Stimulated activated CD8-positive, alpha-beta memory T cell treated with anti-CD3 and anti-CD28 coated beads, Interleukin-4, amount 100 ng/mL, for 1 hour (primary cell): ENCODE data around the gene TRAF3.

Experiments used
- DNase-seq, 2 donors: peaks; one replicate each; pipeline ENCODE4 v3.0.0-alpha.2; 2020; ENCODE audit warnings: low read depth in 2 of 2, low spot score in 1 of 2

TRAF3 gene

DNA sequence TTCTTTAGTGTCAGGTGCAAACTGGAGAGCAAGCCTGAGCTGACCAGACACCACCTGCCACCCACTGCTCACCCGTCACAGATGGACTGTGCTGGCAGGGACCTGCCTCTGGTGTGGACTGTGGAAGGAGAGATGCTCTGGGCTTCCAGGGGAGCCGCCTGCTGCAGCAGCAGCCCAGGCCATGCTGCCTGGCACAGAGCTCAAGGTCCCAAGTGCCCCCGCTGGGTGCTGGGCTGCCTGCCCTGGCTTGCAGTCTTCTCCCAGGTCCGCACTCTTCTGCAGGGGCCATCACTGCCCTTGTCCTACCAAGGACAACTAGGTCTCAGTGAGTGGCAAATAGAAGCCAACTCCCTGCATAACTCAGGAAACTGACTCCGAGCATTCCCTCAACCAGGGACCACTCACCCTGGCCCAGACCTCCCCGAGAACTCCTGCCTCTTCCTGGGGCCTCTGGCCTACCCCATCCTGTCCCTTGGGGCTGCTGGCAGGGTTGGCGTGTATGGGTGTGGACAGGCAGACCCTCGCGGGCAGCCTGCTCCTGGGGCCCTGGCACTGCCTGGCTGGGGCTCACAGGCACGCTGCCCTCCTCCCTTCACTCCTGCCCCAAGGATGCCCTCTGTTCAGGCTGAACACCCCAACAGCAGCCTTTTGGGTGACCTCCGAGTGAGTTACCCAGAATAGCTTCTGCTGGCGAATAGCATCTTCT lies 154.5 kb downstream of the TRAF3 start:
- no peak for DNase-seq

DNA sequence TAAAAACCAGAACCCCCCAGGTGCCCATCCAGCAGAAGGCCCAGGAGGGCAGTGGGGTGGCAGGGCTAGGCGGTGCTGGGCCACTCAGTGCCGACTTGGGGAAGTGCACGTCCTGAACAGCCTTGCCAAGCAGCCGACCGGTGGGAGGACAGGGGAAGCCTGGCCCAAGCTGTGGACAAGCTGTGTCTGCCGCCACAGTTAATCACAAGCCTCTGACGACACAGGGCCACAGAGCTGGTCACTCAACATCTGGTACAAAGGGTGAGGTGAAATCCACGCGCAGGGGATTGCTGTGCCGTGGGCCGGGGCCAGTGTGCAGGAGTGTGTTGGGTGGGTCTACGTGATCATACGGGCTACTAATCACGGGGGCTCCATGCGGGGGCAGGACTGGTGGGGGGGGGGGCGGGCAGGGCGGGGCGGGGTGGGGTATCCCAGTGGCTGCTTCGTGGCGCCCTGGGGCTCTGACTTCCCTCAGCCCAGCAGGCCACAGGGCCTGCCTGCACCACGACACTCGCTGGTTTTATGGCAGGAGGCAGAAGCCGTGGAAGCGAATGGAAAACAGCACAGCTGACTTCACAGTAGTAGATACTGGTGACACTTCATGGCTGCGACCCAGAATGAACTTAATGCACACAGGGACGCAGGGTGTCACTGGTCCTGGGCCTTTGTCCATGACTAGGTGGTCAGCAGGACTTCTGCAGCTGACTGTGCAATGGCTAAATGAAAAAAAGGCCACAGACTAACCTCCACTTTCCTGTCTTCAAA lies 155.4 kb downstream of the TRAF3 start:
- DNase-seq: no peak

DNA sequence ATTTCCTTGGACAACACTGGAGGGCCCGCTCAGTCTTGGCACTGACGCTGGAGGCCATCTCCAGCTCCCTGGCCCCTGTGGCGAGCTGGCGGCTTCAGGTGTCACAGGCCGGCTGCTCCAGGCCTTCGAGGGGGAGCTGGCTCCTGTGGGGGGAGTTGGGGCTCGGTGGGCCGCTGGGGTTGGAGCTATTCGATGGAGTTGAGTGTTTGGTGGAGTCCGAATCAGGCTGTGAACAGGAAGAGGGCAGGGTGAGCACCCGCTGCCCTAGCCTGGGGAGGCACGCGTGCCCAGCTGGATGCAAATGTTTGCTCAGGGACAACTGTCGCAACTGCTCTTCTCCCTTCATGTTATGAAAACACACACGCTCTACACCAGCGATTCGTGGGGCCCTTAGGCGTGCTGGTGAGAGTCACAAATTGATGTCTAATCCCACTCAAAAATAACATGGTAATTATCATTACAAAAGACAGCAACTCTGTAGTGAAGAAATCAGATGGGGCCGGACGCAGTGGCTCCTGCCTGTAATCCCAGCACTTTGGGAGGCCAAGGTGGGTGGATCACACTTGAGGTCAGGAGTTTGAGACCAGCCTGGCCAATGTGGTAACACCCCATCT lies 156.5 kb downstream of the TRAF3 start:
- DNase-seq: no peak

DNA sequence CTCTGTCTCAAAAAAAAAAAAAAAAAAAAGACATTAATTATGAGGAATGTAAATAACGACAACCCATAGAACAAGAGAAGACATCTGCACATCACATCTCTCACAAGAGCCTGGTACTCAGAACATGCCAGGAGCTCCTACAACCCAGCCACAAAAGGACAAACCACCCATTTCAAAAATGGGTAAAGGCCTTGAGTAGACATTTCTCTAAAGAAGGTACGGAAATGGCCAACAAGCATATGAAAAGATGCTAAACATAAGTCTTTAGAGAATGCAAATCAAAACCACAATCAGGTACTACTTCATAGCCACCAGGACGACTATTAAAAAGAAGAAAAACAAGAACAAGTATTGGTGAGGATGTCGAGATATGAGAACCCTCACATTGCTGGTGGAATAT lies 158.5 kb downstream of the TRAF3 start:
- DNase-seq: no peak

DNA sequence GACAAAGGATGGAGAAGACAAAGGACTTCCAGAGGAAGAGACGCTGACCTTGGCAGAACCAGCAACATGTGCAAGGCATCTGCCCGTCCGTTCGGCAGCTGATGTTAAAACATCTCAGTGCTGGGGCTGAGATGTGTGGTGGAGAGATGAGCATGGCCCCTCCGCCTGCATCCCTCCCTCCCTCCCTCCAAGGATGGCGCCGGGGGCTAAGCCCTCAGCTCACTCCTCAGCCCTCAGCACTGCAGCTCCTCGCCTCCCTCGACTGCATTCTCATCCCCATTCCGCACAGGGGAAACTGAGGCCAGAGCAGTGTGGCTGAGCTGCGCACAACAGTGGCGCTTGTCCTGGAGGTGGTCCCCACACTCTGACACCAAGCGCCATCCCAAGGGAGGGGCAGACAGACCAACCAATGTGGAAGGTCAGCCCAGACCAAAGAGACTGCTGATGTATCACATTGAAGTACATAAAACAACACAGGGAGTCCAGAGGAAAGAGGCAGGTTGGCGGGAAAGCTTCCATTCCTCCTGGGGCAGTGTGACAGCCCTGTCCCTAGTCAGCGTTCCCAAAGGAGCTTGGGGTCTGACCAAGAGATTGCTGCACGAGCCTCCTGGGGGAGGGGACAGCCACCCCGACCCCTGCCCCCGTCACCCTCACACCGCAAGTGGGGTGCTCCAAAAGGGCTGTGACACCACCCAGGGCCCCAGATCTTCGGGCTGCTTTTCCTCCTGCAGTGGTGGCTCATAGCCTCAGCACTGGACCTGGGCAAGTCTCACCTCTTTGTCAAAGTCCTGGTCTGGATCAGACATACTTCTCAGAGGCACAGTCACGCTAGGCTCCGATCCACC lies 160.3 kb downstream of the TRAF3 start:
- no peak for DNase-seq

DNA sequence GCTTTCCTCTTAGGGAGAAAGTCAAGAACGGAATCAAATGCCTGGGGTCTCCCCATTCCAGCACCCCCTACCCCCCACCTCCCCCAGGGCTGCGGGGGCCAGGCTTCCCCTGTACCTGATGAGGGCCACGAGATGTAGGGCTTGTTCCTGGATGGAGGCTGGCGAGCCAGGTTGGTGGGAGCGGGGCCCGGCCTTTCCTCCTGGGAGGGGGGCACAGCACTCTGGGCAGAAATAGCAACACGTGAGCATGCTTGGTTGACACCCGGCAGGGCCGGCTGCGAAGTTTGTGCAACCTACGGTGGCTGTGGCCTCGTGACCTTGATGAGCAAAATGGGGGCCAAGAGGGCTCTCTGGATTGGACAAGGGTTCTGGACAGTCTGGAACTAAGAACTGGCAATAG lies 160.9 kb downstream of the TRAF3 start:
- DNase-seq: no peak

DNA sequence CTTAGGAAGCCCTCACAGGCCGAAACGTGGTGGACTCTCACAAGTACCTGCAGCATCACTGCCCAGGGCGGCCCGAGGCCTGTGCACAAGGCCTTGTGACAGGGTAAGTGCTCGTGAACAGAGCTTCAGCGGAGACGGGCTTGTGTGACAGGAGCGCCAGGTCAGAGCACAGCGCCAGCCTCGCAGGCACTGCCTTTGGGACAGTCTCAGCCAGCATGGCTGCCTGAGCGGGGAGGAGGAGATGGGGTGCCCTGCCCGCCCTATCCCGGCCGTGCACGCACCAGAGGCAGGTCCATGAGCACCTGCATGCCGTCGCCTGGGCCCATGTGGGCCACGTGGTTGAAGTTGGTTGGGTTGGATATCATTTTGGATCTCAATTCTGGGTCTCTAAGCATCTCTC lies 162.1 kb downstream of the TRAF3 start:
- no peak for DNase-seq

DNA sequence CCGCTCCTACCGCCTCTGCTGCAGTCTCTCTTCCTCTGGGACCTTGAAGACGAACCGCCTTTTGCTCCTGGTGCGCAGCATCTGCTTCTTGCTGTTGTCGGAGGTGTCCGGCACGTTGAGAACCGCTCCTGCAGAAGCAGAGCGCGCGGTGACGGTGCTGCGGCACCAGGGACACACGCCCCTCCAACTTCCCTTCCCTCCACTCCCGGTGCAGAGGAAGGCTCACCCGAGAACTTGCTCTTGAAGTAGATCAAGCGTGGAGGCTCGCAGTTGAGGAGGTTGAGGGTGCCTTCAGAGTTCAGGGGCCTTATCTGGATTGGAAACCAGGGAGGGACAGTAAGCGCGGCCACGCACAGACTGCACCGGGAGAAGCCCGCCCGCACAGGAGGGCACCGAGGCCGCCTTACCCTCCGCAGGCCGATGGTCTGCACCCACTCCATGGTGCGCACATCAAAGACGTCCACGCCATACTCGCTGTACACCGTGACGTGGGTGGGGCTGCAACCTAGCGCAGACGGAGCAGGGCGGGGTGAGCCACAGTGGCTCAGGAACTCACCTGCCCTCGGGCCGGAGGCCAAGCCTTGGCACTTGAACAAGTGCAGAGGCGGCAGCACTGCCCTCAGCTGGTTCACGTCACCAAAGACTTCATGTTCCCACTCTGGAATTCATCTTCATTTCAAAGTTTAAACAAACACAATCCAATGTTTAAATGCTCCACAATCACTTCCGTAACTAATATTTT lies 162.7 kb downstream of the TRAF3 start:
- no peak for DNase-seq

DNA sequence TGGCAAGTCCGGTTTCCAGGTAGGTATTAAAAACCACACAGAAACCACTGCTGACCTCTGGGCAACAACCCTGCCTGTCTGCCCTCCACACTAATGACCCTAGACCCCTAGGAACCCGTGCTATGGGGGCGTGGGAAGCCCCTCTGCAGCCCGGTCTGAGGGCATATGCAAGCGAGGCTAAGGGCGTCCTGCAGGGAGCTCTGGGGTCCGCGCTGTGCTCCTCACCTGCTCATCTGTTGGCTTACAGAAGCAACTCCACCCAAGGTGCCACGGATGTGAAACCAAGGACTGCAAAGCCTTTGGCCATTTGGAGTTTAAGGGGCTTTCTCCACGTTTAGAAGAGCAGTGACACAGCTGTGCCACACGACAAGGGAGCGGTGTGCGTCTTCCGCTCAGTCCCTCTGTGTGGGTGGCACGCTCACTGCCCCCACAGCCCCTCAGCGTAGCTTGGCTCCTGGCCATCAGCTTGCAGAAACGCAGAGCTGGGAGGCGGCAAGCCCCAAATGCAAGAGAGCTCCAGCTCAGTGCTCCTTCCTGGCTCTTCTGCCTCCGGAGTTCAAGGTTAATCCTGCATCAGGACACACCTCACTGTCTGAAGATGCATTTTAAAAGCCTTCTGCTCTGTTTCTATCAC lies 163.6 kb downstream of the TRAF3 start:
- no peak for DNase-seq

DNA sequence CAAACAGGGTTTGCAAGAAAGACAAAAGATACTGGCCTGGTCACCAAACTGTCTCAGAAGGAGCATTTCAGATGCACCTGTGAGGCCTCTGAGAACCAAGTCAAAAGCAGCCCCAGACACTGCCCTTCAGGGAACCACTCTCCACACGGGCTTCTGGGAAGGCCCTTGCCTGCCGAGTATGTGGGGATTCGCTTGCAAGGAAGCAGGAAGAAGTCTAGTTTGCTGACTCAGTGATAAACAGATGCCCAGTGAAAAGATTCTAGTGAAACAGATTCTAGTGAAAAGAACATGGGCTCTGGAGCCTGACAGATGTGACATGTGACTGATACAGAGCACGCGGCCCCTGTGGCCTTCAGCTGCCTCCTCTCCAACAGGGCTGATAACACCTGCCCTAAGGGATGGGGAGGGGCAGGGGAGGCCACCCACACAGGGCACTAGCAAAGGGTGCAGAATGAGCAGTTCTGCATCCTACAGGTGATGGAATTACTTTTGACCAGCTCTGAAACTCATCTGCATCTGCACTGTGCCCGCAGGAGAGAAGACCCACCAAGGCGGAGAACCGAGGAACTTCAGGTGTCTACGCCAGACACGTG lies 164.3 kb downstream of the TRAF3 start:
- no peak for DNase-seq

DNA sequence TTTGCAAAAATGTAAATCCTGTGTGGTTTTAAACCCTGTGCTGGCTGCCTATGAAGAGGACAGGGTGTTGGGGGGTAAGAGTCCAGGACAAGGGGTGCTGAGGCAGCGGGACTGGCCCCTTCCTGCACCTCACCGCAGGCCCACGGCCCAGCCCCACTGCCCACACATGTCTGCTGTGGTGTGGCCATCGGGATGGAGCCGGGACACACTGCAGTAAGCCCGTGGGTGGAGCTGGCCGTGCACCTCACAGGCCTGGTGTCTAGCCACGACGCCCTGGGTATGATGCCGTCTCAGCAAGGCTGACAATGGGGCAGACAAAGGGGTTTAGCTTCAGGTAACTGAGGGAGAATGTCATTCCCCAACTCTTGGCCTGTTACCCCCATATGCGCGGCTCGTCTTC lies 164.8 kb downstream of the TRAF3 start:
- no peak for DNase-seq

DNA sequence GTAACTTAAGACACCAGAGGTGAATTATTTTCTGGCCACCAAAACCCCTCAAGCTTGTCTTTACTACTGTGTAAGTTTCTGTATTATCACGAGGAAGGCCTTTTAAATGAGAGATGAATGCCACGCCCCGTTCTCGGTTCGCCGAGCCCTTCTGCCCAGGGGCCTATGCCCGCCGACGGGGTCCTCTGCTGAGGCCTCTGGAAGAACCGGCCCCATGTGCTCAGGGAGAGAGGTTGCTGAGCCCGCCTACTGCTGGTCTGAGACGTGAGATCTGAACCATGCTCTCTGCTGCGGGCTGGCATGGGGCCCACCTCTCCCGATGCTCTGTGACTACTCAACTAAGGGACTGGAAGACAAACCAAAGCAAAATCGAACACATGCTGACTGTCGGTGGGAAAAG lies 166.2 kb downstream of the TRAF3 start:
- no peak for DNase-seq

DNA sequence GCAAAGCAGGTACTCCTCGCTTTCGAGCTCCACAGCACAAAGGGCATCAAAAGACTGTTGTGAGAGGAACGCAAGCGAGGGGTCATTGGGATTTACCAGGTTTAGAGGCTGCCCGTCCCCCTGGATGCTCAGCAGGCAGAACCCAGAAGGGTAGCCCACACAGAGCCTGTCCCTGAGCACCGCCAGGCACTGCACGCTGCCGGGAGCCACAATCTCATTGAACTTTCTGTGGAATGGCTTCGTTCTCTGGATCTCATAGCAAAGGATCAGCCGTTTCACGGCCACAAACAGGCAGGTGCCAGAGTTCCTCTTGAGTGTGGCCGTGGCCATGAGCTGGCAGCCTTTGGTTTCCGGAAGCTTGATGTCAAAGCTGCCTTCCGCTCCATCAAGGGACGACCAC lies 166.7 kb downstream of the TRAF3 start:
- no peak for DNase-seq

DNA sequence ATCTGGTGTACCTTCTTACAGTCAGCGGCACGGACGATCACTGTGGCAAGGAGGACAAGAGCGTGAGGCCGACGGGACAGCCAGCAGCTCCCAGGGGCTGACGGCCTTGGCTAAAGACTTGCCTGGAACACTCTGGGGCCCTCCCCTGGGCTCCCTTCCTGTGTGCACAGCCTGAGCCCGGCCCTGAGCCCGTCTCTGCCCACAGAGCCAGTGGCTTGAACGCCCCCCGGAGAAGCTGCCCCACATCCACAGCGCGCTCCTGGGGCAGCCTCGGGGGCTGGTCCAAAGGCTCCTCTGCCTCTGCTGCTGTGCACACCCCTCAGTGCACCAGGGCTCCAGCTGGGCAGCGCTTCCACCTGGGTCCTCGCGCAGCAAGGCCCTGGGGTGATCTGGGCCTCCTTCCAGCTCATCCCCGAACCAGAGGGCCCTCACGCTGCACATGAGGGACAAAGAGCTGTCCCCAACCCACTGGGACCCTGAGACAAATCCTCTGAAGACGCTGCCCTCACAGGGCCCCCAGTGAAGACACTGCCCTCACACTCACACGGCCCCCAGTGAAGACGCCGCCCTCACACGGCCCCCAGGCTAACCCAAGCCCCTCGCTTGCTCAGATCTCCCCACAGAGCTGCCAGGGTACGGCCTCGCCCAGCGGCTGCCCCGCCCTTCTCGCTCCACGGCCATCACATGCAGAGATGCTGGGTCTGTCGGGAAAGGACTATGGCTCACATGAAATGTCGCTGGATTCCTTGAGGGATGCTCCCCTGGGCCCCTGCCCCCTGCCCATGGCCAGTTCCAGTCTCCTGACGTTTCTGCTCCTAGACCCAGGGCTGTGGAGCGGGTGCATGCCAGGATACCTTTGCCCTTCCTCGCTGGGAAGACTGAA lies 167.4 kb downstream of the TRAF3 start:
- DNase-seq: no peak

DNA sequence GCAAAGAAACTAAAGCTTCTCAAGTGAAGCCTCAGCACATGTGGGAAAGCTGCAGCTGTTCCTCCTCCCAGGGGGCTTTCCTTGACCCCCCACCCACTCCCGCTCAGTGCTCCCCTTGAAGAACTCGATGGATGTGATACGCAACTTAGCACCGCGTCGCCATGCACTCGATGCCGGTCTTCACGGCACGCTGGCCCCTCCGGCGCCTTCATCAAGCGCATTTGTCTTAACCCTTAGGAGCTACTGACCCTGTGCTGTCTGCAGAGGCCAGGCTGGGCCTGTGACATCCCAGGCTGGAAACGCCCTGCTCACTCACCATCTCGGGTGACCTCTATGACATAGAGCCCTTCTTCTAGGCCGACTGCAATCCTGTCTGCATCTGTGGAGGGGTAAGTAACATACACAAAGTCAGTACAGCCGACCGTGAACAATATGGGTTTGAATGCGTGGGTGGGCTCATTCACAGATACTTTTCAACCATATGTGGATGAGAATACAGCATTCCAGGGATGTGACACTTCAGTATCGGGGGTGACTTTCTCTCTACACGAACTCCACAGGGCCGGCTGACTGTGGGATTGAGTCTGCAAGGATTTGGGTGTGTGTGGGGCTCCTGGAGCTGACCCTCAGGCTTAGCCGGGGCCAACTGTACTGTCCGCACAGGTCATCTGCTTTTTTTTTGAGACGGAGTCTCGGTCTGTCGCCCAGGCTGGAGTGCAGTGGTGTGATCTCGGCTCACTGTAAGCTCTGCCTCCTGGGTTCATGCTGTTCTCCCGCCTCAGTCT lies 168.3 kb downstream of the TRAF3 start:
- no peak for DNase-seq

DNA sequence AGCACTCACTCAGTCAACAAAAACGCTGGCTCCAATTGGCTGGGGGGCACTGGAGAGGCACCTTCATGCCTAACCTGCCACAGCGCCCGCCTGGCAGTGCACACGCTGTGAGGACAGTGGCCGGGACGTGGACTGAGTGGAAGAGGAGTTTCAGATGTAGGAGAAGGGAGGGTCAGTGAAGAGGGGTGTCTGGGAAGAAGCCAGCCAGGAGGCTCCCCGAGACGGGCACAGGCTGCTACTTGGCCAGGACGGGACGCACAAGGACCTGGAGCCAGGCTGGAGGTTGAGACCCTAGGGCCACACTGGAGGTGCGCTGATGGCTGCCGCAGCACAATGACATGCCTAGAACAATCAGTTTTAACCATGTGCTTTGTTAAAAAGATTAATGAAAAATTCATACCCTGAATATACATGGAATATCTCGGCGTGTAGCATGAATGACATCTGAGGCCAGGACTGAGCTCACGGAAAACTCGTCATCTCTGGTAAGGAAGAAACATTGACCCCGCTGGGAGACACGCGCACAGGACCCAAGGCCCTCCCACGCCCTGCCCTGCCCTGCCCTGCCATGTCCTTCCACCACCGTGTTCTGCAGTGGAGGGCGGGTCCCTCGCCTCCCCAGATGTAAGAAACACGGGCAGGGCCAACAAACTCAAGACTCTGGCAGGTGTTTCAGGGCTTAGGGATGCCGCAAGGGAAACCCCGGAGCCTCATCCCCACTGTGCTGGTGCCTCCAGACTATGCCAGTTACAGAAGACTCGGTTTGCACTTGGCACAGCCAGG lies 170.3 kb downstream of the TRAF3 start:
- DNase-seq: no peak

DNA sequence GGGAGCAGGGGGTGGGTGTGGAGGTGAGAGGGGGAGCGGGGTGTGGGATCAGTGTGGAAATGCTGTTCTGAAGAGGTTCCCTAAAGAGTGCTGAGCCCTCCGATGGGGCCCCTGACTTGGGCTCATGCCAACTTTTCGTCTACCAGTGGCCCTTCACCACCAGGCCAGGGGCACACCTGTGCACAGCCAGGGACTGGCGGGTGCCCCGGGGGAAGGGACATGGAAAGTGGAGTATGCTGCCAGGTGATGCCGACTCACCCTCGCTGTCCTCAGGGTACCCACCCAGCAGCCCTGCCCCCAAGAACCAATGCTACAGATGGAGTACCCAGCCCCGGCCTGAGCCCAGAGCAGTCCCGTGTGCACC lies 171.4 kb downstream of the TRAF3 start:
- no peak for DNase-seq
